ENCODE measurements around the gene SYTL3.

The SYTL3 gene

GRCh38 chr6:158776737-158777136 lies 126.9 kb downstream of the SYTL3 start:
- Histone ChIP-seq H3K4ac (ENCODE audit: low read depth, low read length) (no peak overlapping the region), H4K8ac (ENCODE audit: low read depth, low read length) (no peak overlapping the region), H3K4me2 (ENCODE audit: low read length) (no peak overlapping the region), H3K14ac (ENCODE audit: low read length) (no peak overlapping the region), H3K23ac (ENCODE audit: low read length) (no peak overlapping the region), H3K4me3 (ENCODE audit: low read depth, low read length) (no peak overlapping the region), H3K79me2 (ENCODE audit: control insufficient read depth, insufficient read depth, low read length, poor library complexity) (peaks cover 2% of the 10 kb centered on the region), H3K4me1 (ENCODE audit: control insufficient read depth in 1 of 2, insufficient read depth in 2 of 2, low read length in 2 of 2) (peaks cover under 1 to 15% of the 10 kb centered on the region in 2 experiments), H2BK12ac (ENCODE audit: low read length) (no peak overlapping the region), H2BK120ac (ENCODE audit: insufficient read depth, low read length, poor library complexity) (no peak overlapping the region), H3K9ac (ENCODE audit: low read length) (no peak overlapping the region), H2AK5ac (ENCODE audit: low read length) (no peak overlapping the region), H3K9me3 (ENCODE audit: insufficient read depth, low read depth, low read length) (no peaks in the 10 kb centered on the region), H4K12ac (ENCODE audit: low read depth, low read length) (no peak overlapping the region), H4K91ac (ENCODE audit: low read depth, low read length) (no peak overlapping the region), H3K18ac (ENCODE audit: low read length) (peak overlapping the region; percentile 2), H3K36me3 (ENCODE audit: control insufficient read depth in 1 of 2, insufficient read depth in 2 of 2, low read length in 2 of 2) (peaks cover 54 to 75% of the 10 kb centered on the region in 2 experiments), H3K27me3 (ENCODE audit: insufficient read depth, low read length) (no peaks in the 10 kb centered on the region), H2AFZ (ENCODE audit: insufficient read depth, low read length, poor library complexity) (no peak overlapping the region), H3K79me1 (ENCODE audit: low read length) (peaks cover 5% of the 10 kb centered on the region), H2BK5ac (ENCODE audit: low read depth, low read length, poor library complexity) (no peak overlapping the region), H3K27ac (ENCODE audit: low read depth, low read length) (no peak overlapping the region)
- no peak for DNase-seq
- no CpG with 5 or more reads among the region's 2 CpGs for WGBS (ENCODE audit: extremely low coverage, insufficient coverage, insufficient read length)

GRCh38 chr6:158777510-158777909 lies 127.7 kb downstream of the SYTL3 start:
- Histone ChIP-seq H3K4me1 (ENCODE audit: control insufficient read depth in 1 of 2, insufficient read depth in 2 of 2, low read length in 2 of 2) (peaks cover 7 to 23% of the 10 kb centered on the region in 2 experiments), H3K79me2 (ENCODE audit: control insufficient read depth, insufficient read depth, low read length, poor library complexity) (peaks cover 4% of the 10 kb centered on the region), H3K23ac (ENCODE audit: low read length) (no peak overlapping the region), H2AFZ (ENCODE audit: insufficient read depth, low read length, poor library complexity) (no peak overlapping the region), H3K4me2 (ENCODE audit: low read length) (no peak overlapping the region), H3K9me3 (ENCODE audit: insufficient read depth, low read depth, low read length) (no peaks in the 10 kb centered on the region), H4K91ac (ENCODE audit: low read depth, low read length) (no peak overlapping the region), H3K36me3 (ENCODE audit: control insufficient read depth in 1 of 2, insufficient read depth in 2 of 2, low read length in 2 of 2) (peaks cover 54 to 75% of the 10 kb centered on the region in 2 experiments), H3K4ac (ENCODE audit: low read depth, low read length) (peak overlapping the region; percentile 28), H3K4me3 (ENCODE audit: low read depth, low read length) (no peak overlapping the region), H3K27ac (ENCODE audit: low read depth, low read length) (no peak overlapping the region), H3K18ac (ENCODE audit: low read length) (peak overlapping the region; percentile 43), H3K79me1 (ENCODE audit: low read length) (peaks cover 9% of the 10 kb centered on the region), H2AK5ac (ENCODE audit: low read length) (no peak overlapping the region), H3K9ac (ENCODE audit: low read length) (no peak overlapping the region), H2BK120ac (ENCODE audit: insufficient read depth, low read length, poor library complexity) (no peak overlapping the region), H2BK5ac (ENCODE audit: low read depth, low read length, poor library complexity) (no peak overlapping the region), H4K12ac (ENCODE audit: low read depth, low read length) (no peak overlapping the region), H2BK12ac (ENCODE audit: low read length) (no peak overlapping the region), H4K8ac (ENCODE audit: low read depth, low read length) (no peak overlapping the region), H3K14ac (ENCODE audit: low read length) (no peak overlapping the region), H3K27me3 (ENCODE audit: insufficient read depth, low read length) (no peaks in the 10 kb centered on the region)
- no CpG with 5 or more reads among the region's 3 CpGs for whole genome bisulfite sequencing (ENCODE audit: extremely low coverage, insufficient coverage, insufficient read length)
- DNase-seq: no peak

- WGBS (ENCODE audit: extremely low coverage, insufficient coverage, insufficient read length): no CpG with 5 or more reads among the region's 6 CpGs
- no peak overlapping the region for H2AK5ac ChIP-seq (ENCODE audit: low read length)
- H3K79me2 ChIP-seq (ENCODE audit: control insufficient read depth, insufficient read depth, low read length, poor library complexity): peaks cover 4% of the 10 kb centered on the region
- H2BK12ac ChIP-seq (ENCODE audit: low read length): no peak overlapping the region
- peaks cover 9% of the 10 kb centered on the region for H3K79me1 ChIP-seq (ENCODE audit: low read length)
- H3K9ac ChIP-seq (ENCODE audit: low read length): no peak overlapping the region
- H3K36me3 ChIP-seq (ENCODE audit: control insufficient read depth in 1 of 2, insufficient read depth in 2 of 2, low read length in 2 of 2): peaks cover 54 to 75% of the 10 kb centered on the region in 2 experiments
- H2BK120ac ChIP-seq (ENCODE audit: insufficient read depth, low read length, poor library complexity): no peak overlapping the region
- H4K91ac ChIP-seq (ENCODE audit: low read depth, low read length): no peak overlapping the region
- no peak overlapping the region for H3K27ac ChIP-seq (ENCODE audit: low read depth, low read length)
- H2BK5ac ChIP-seq (ENCODE audit: low read depth, low read length, poor library complexity): no peak overlapping the region
- no peak overlapping the region for H3K4me2 ChIP-seq (ENCODE audit: low read length)
- peaks cover 10 to 25% of the 10 kb centered on the region in 2 experiments for H3K4me1 ChIP-seq (ENCODE audit: control insufficient read depth in 1 of 2, insufficient read depth in 2 of 2, low read length in 2 of 2)
- no peak for DNase-seq
- H4K8ac ChIP-seq (ENCODE audit: low read depth, low read length): no peak overlapping the region
- H3K9me3 ChIP-seq (ENCODE audit: insufficient read depth, low read depth, low read length): no peaks in the 10 kb centered on the region
- H3K27me3 ChIP-seq (ENCODE audit: insufficient read depth, low read length): no peaks in the 10 kb centered on the region
- H2AFZ ChIP-seq (ENCODE audit: insufficient read depth, low read length, poor library complexity): no peak overlapping the region
- H3K23ac ChIP-seq (ENCODE audit: low read length): no peak overlapping the region
- no peak overlapping the region for H4K12ac ChIP-seq (ENCODE audit: low read depth, low read length)
- H3K4me3 ChIP-seq (ENCODE audit: low read depth, low read length): no peak overlapping the region
- H3K18ac ChIP-seq (ENCODE audit: low read length): no peak overlapping the region
- no peak overlapping the region for H3K14ac ChIP-seq (ENCODE audit: low read length)
- no peak overlapping the region for H3K4ac ChIP-seq (ENCODE audit: low read depth, low read length)
These were observed 128.2 kb downstream of the SYTL3 start for GRCh38 chr6:158778005-158778527.

GRCh38 chr6:158780246-158780884 lies 130.5 kb downstream of the SYTL3 start:
- Histone ChIP-seq H3K9me3 (ENCODE audit: insufficient read depth, low read depth, low read length) (peaks cover 2% of the 10 kb centered on the region), H3K36me3 (ENCODE audit: control insufficient read depth in 1 of 2, insufficient read depth in 2 of 2, low read length in 2 of 2) (peaks cover 56 to 76% of the 10 kb centered on the region in 2 experiments), H3K4me3 (ENCODE audit: low read depth, low read length) (no peak overlapping the region), H3K4ac (ENCODE audit: low read depth, low read length) (no peak overlapping the region), H3K18ac (ENCODE audit: low read length) (no peak overlapping the region), H3K79me2 (ENCODE audit: control insufficient read depth, insufficient read depth, low read length, poor library complexity) (peaks cover 6% of the 10 kb centered on the region), H3K9ac (ENCODE audit: low read length) (no peak overlapping the region), H2AK5ac (ENCODE audit: low read length) (no peak overlapping the region), H3K23ac (ENCODE audit: low read length) (no peak overlapping the region), H3K4me2 (ENCODE audit: low read length) (no peak overlapping the region), H3K79me1 (ENCODE audit: low read length) (peaks cover 11% of the 10 kb centered on the region), H2AFZ (ENCODE audit: insufficient read depth, low read length, poor library complexity) (no peak overlapping the region), H3K4me1 (ENCODE audit: control insufficient read depth in 1 of 2, insufficient read depth in 2 of 2, low read length in 2 of 2) (peaks cover 14 to 30% of the 10 kb centered on the region in 2 experiments), H4K91ac (ENCODE audit: low read depth, low read length) (no peak overlapping the region), H3K27ac (ENCODE audit: low read depth, low read length) (peak overlapping the region; percentile 43), H4K12ac (ENCODE audit: low read depth, low read length) (no peak overlapping the region), H4K8ac (ENCODE audit: low read depth, low read length) (no peak overlapping the region), H3K27me3 (ENCODE audit: insufficient read depth, low read length) (no peaks in the 10 kb centered on the region), H3K14ac (ENCODE audit: low read length) (no peak overlapping the region), H2BK5ac (ENCODE audit: low read depth, low read length, poor library complexity) (no peak overlapping the region), H2BK120ac (ENCODE audit: insufficient read depth, low read length, poor library complexity) (no peak overlapping the region), H2BK12ac (ENCODE audit: low read length) (no peak overlapping the region)
- no peak for DNase-seq
- WGBS (ENCODE audit: extremely low coverage, insufficient coverage, insufficient read length): no CpG with 5 or more reads among the region's 7 CpGs

Data from trophoblast cell (in vitro differentiated cells and primary cell).